Measurements from ENCODE around the gene ITLN1.

ITLN1 gene

DNA sequence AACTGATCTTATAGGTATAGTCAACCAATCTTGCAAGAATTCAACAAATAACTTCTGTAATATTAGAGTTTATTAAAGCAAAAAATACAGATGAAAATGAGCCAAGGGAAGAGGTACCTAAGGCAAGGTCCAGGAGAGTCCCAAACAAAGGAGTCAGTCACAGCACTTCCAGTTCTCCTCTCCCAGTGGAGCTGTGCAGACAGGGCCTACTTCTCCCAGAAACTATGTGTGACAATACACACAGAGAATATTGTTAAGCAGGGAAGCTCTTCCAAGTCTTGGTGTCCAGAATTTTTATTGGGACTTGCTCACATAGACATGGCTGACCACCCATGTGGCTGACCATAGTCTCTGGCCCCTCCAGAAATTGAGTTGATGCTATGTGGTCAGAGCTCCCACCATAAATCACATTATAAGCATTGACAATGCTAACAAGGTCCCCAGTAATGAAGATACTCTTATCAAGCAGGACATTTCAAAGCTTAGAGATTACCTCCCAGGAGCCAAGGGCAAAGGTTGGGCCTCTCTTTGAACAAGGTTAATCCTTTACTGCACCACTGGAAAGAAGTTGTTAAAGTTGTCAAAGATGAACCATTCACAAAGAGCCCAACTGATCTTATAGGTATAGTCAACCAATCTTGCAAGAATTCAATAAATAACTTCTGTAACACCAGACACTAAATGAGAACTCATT is 18.8 kb downstream of the ITLN1 start:
- TF ChIP-seq, protein P1, sequence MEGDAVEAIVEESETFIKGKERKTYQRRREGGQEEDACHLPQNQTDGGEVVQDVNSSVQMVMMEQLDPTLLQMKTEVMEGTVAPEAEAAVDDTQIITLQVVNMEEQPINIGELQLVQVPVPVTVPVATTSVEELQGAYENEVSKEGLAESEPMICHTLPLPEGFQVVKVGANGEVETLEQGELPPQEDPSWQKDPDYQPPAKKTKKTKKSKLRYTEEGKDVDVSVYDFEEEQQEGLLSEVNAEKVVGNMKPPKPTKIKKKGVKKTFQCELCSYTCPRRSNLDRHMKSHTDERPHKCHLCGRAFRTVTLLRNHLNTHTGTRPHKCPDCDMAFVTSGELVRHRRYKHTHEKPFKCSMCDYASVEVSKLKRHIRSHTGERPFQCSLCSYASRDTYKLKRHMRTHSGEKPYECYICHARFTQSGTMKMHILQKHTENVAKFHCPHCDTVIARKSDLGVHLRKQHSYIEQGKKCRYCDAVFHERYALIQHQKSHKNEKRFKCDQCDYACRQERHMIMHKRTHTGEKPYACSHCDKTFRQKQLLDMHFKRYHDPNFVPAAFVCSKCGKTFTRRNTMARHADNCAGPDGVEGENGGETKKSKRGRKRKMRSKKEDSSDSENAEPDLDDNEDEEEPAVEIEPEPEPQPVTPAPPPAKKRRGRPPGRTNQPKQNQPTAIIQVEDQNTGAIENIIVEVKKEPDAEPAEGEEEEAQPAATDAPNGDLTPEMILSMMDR (conservative IDR thresholded peaks at IDR 0.05), result no peak
- no peak for TF ChIP-seq ZFX (IDR thresholded peaks at IDR 0.05)
- no peak overlapping the region for H3K27ac ChIP-seq

DNA sequence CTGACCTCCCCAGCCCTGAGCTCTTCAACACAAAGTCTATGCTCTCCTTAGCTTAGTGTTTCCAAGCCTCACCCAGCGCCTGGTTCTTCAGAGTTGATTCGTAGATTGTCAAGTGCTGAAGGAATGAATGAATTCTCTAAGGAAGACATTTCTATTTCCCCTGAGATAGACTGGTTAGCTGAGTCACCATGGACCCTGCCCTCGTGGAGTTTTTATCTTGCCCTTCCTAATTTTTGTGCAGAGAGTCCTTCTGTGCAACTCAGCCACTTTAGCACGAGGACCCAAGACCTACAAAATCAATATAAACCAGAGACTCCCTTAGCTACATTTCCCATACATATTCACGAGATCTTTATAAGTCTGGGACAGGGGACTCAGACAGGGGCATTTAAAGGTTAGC is 19.6 kb downstream of the ITLN1 start:
- TF ChIP-seq, protein P1 (conservative IDR thresholded peaks at IDR 0.05), result no peak
- no peak overlapping the region for H3K27ac ChIP-seq

DNA sequence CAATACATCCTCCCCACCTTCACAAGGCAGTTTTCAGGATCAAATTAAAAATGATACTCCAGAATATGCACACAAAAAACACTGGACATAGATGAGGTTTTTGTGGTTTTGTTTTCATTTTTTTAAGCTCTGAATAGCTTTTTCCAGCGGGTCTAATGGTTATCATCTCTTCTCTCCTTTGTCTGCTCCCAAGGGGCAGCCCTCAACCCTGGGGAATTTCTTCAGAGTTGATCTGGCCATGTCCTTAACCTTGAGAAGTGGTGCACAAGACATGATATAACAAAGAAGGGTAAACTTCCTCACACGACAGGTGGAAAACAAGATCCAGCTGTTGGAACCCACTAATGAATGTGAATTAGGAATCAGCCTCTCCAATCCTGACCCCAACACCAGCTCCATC is 20.8 kb downstream of the ITLN1 start:
- TF ChIP-seq, protein P1 (conservative IDR thresholded peaks at IDR 0.05), result no peak
- no peak for TF ChIP-seq ZFX (IDR thresholded peaks at IDR 0.05)
- no peak overlapping the region for H3K27ac ChIP-seq

DNA sequence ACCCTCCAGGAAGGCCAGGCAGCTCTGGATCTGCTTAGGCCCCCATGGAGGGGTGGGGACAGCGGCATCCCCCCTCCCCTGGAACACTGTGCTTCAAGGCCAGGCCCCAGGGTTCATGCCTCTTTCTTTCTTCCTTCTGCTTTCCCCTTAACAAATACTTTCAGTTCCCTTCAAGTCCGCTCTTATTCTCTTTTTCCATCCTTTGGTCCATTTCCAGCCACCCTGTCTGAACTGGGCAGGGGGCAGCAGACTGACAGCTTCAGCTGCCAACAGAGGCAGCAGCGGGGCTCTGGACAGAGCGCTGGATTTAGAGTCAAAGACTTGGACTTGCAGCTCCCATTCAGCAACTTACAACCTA is 21.2 kb downstream of the ITLN1 start:
- no peak for TF ChIP-seq ZFX (IDR thresholded peaks at IDR 0.05)
- TF ChIP-seq, protein P1 (conservative IDR thresholded peaks at IDR 0.05), result no peak
- no peak overlapping the region for H3K27ac ChIP-seq

DNA sequence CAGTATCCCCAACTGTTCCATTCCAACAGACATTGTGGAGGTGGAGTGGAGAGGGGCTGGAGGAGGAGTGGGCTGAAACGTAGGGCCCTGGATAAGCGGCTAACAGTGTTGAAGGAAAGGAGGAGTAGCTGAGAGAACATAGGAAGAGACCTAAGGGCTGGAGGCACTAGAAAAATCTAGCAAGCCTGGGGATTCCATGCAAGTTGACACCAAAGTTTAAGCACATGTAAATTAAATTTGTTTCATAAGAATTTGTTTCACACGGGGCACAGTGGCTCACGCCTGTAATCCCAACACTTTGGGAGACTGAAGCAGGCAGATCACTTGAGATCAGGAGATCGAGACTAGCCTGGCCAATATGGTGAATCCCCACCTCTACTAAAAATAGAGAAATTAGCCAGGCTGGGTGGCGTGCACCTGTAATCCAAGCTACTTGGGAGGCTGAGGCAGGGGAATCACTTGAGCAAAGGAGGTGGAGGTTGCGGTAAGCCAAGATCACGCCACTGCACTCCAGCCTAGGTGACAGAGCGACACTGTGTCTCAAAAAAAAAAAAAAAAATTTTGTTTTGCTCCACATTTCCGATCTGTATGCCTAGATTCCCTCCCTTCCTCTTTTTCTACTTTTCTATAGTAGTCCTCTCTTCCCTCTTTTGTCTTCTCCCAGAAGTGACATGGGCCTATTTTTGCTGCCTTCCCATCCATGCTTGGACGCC is 21.8 kb downstream of the ITLN1 start:
- no peak overlapping the region for H3K27ac ChIP-seq
- TF ChIP-seq, protein P1 (conservative IDR thresholded peaks at IDR 0.05), result no peak
- no peak for TF ChIP-seq ZFX (IDR thresholded peaks at IDR 0.05)

DNA sequence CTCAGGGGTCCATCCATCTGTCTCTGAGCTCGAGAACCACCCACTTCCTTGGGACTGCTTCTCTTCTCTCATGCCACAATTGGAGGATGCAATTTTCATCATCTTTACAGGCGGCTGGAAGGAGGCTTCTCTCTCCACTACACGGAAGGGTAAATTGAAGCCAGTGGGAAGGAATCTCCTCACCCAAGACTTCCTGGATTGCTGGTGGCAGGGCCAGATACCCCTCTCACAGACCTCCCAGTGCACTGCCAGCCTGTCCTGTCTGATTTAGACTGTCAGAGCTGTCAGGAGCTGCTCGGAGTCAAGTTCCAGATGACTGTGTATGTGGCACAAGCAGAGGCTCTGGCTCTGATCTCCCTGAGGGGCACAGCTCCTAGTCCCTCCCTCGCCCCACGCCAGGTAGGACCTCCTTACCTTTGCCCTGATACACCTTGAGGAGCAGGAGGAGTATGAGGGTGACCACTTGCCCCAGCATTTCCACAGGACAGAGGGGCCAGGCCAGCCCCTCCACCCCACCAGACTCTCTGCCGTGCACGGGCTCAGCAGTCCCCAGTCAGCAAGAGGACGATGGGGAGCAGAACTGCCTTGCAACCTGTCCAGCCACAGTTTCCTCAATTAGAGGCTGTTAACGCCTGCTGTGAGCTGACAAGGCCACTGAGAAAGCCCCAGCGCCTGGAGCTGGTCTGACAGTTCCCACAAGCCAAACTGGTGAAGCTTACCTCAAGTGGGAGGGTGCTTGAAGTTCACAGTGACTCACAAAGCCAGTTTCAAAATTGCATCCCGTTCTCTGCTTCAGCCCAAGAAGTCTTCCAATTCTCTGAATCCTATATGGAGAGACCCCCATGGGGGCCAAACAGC is 22.5 kb downstream of the ITLN1 start, which contains the start of gene CD244:
CD244 (minus strand) TSS at position 685 of the 858 bp plus-strand sequence; CDS start at position 475, 210 bp downstream.
- TF ChIP-seq, protein P1 (conservative IDR thresholded peaks at IDR 0.05), result no peak
- no peak for TF ChIP-seq ZFX (IDR thresholded peaks at IDR 0.05)
- H3K27ac ChIP-seq, result no peak within 1 kb of the TSS

Measured in C4-2B (cell line).